IMR-90 (cell line): ENCODE measurements around the gene DMP1.

ENCODE experiments used
- BHLHE40 ChIP-seq: fragments of 150-350 bp; IDR thresholded peaks from 2 replicates; pipeline ENCODE4 v1.6.1; 2016; ENCODE audit warnings: mild to moderate bottlenecking, low read depth, low read length
- CEBPB ChIP-seq: IDR thresholded peaks from 2 replicates; pipeline ENCODE4 v1.6.1; 2012; ENCODE audit warnings: low read depth, low read length, improper control_type of control experiment
- CTCF ChIP-seq: conservative IDR thresholded peaks from 2 replicates; pipeline ENCODE4 v1.5.1; 2012; ENCODE audit warnings: mild to moderate bottlenecking, low read depth, low read length, improper control_type of control experiment
- FOS ChIP-seq: fragments of 150-350 bp; IDR thresholded peaks from 2 replicates; pipeline ENCODE4 v1.6.1; 2016; ENCODE audit warnings: low read depth, low read length
- MAFK ChIP-seq: IDR thresholded peaks from 2 replicates; pipeline ENCODE4 v1.6.1; 2012; ENCODE audit warnings: low read depth, low read length, improper control_type of control experiment
- MAZ ChIP-seq: IDR thresholded peaks from 2 replicates; pipeline ENCODE4 v1.6.1; 2012; ENCODE audit warnings: low read depth, mild to moderate bottlenecking, low read length, improper control_type of control experiment, moderate library complexity, borderline replicate concordance
- POLR2A ChIP-seq: IDR thresholded peaks from 2 replicates; pipeline ENCODE4 v1.6.1; 2012; ENCODE audit warnings: mild to moderate bottlenecking, low read depth, low read length
- RAD21 ChIP-seq: IDR thresholded peaks from 2 replicates; pipeline ENCODE4 v1.6.1; 2012; ENCODE audit warnings: low read length, improper control_type of control experiment
- RFX5 ChIP-seq: IDR thresholded peaks from 2 replicates; pipeline ENCODE4 v1.8.0; 2012; ENCODE audit warnings: low read depth, mild to moderate bottlenecking, low read length, moderate library complexity
- SMC3 ChIP-seq: fragments of 150-350 bp; IDR thresholded peaks from 2 replicates; pipeline ENCODE4 v1.6.1; 2016; ENCODE audit warnings: low read depth, mild to moderate bottlenecking, antibody characterized with exemption, low read length, moderate library complexity
- USF2 ChIP-seq: fragments of 150-350 bp; IDR thresholded peaks from 2 replicates; pipeline ENCODE4 v1.6.1; 2017; ENCODE audit warnings: mild to moderate bottlenecking, antibody characterized with exemption, low read length, low read depth

- TF ChIP-seq CTCF (no peak), CEBPB (no peak), FOS (no peak), POLR2A (no peak), RAD21 (no peak), SMC3 (no peak), USF2 (no peak), MAZ (no peak), BHLHE40 (no peak), RFX5 (no peak), MAFK (no peak)
These were observed 29.6 kb upstream of the DMP1 start for GRCh38 chr4:87620491-87620890.
